ENCODE measurements around the gene LPA.
"Not testable (repeated sequence)": the region's sequence is repeated elsewhere in the genome, so short reads cannot be mapped to it uniquely, and the experiment has no call there.

DNA sequence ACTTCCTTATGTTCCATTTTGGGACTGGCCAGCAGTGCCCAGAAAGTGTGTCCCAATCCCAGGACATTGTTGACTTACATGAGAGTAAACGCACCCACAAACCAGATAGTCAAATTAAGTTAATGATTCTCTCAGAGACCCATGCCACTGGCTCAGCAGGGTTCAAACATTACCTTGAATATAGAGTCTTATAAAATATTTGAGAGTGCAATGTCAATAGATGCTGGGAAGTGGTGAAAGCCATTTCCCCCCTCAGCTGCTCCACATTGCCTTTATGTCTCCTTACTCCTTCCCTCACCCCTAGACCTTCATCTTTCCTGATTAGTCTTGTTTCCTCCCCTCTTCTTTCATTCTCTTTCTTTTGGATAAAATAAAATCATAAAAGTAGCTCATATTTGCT, at the start of gene LPA:
- TF ChIP-seq, protein P1, sequence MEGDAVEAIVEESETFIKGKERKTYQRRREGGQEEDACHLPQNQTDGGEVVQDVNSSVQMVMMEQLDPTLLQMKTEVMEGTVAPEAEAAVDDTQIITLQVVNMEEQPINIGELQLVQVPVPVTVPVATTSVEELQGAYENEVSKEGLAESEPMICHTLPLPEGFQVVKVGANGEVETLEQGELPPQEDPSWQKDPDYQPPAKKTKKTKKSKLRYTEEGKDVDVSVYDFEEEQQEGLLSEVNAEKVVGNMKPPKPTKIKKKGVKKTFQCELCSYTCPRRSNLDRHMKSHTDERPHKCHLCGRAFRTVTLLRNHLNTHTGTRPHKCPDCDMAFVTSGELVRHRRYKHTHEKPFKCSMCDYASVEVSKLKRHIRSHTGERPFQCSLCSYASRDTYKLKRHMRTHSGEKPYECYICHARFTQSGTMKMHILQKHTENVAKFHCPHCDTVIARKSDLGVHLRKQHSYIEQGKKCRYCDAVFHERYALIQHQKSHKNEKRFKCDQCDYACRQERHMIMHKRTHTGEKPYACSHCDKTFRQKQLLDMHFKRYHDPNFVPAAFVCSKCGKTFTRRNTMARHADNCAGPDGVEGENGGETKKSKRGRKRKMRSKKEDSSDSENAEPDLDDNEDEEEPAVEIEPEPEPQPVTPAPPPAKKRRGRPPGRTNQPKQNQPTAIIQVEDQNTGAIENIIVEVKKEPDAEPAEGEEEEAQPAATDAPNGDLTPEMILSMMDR (IDR thresholded peaks at IDR 0.05 in 8 of 11, conservative IDR thresholded peaks at IDR 0.05 in 3 of 11) = not testable (repeated sequence)
- TF ChIP-seq POLR2A (IDR thresholded peaks at IDR 0.05) = not testable (repeated sequence)
